ENCODE measurements around the gene B2M.

B2M gene

DNA sequence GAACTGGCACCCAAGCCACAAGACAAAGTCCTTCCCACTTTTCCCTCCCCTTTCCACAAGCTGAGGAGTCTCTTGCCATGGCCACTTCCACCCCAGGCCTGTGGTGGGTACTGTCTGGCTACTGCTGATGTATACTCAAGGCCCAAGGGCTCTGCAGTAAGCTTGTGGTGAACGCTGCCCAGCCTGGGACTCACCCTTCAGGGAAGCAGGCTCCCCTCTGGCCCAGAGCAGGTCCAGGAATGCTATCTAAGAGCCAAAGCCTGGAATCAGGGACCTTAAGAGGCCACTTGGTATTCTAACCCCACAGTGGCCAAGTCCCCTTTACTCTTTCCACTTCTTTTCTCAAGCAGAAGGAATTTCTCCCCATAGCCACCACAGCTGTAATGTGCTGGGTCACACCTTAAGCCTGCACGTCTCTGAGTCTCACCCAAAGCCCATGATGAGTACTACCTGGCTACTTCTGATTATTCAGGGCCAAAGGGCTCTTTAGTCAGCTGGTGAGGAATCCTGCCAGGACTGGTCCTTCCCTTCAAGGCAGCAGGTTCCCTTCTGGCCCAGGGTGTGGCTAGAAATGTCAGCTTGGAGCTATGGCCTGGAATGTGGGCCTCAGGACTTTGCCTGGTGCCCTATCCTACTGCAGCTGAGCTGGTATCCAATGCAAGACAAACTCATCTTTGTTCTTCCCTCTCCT, 4.2 kb upstream of the B2M start:
- no peak for ATAC-seq (ENCODE audit: insufficient read depth, low read depth)

DNA sequence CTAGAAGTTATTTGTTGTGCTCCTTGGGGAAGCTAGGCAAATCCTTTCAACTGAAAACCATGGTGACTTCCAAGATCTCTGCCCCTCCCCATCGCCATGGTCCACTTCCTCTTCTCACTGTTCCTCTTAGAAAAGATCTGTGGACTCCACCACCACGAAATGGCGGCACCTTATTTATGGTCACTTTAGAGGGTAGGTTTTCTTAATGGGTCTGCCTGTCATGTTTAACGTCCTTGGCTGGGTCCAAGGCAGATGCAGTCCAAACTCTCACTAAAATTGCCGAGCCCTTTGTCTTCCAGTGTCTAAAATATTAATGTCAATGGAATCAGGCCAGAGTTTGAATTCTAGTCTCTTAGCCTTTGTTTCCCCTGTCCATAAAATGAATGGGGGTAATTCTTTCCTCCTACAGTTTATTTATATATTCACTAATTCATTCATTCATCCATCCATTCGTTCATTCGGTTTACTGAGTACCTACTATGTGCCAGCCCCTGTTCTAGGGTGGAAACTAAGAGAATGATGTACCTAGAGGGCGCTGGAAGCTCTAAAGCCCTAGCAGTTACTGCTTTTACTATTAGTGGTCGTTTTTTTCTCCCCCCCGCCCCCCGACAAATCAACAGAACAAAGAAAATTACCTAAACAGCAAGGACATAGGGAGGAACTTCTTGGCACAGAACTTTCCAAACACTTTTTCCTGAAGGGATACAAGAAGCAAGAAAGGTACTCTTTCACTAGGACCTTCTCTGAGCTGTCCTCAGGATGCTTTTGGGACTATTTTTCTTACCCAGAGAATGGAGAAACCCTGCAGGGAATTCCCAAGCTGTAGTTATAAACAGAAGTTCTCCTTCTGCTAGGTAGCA, 851 bp upstream of the B2M start:
- Histone ChIP-seq H3K4me1 (ENCODE audit: insufficient read depth, low read length) (peaks cover 43% of the 10 kb centered on the region), H3K9ac (ENCODE audit: low read depth, low read length) (peak overlapping the region; percentile 94), H3K36me3 (ENCODE audit: insufficient read depth, low read length) (peaks cover 30% of the 10 kb centered on the region), H3K4me2 (ENCODE audit: insufficient read depth, low read length) (peak overlapping the region; percentile 61), H3K27me3 (ENCODE audit: insufficient read depth, low read length, poor library complexity) (no peaks in the 10 kb centered on the region), H2AFZ (ENCODE audit: low read depth, low read length) (peak overlapping the region; percentile 72), H4K20me1 (ENCODE audit: insufficient read depth, low read length) (peaks cover 36% of the 10 kb centered on the region), H3K79me2 (ENCODE audit: insufficient read depth, low read length) (peaks cover 56% of the 10 kb centered on the region), H3K4me3 (ENCODE audit: low read depth in 1 of 2, low read length in 2 of 2) (peak overlapping the region; percentile 45 to 78; a peak in 3 of 4 replicates), H3K27ac (ENCODE audit: low read length) (peak overlapping the region; percentile 96), H3K9me3 (ENCODE audit: insufficient read depth, low read length, severe bottlenecking) (no peaks in the 10 kb centered on the region)
- TF ChIP-seq EZH2 (IDR thresholded peaks at IDR 0.05; ENCODE audit: borderline replicate concordance, low read depth, low read length, severe bottlenecking) = no peak
- TF ChIP-seq, protein P1, sequence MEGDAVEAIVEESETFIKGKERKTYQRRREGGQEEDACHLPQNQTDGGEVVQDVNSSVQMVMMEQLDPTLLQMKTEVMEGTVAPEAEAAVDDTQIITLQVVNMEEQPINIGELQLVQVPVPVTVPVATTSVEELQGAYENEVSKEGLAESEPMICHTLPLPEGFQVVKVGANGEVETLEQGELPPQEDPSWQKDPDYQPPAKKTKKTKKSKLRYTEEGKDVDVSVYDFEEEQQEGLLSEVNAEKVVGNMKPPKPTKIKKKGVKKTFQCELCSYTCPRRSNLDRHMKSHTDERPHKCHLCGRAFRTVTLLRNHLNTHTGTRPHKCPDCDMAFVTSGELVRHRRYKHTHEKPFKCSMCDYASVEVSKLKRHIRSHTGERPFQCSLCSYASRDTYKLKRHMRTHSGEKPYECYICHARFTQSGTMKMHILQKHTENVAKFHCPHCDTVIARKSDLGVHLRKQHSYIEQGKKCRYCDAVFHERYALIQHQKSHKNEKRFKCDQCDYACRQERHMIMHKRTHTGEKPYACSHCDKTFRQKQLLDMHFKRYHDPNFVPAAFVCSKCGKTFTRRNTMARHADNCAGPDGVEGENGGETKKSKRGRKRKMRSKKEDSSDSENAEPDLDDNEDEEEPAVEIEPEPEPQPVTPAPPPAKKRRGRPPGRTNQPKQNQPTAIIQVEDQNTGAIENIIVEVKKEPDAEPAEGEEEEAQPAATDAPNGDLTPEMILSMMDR (IDR thresholded peaks at IDR 0.05; ENCODE audit: borderline replicate concordance, extremely low read depth, low read length, poor library complexity, severe bottlenecking) = peak; percentile 61
- DNase-seq = peak; percentile 42
- no peak for ATAC-seq (ENCODE audit: insufficient read depth, low read depth)

More for the DNA sequence above, 4.2 kb upstream of the B2M start:
- H3K4me3 ChIP-seq (ENCODE audit: low read depth in 1 of 2, low read length in 2 of 2) = no peak overlapping the region
- DNase-seq = no peak
- H3K27ac ChIP-seq (ENCODE audit: low read length) = no peak overlapping the region
- H2AFZ ChIP-seq (ENCODE audit: low read depth, low read length) = no peak overlapping the region
- H3K27me3 ChIP-seq (ENCODE audit: insufficient read depth, low read length, poor library complexity) = no peaks in the 10 kb centered on the region
- H3K4me1 ChIP-seq (ENCODE audit: insufficient read depth, low read length) = peaks cover 14% of the 10 kb centered on the region
- H3K36me3 ChIP-seq (ENCODE audit: insufficient read depth, low read length) = no peaks in the 10 kb centered on the region; the same call in 1 of the 2 replicates
- no peak overlapping the region for H3K9ac ChIP-seq (ENCODE audit: low read depth, low read length)
- H4K20me1 ChIP-seq (ENCODE audit: insufficient read depth, low read length) = peaks cover 2% of the 10 kb centered on the region; the same call in 1 of the 2 replicates
- H3K9me3 ChIP-seq (ENCODE audit: insufficient read depth, low read length, severe bottlenecking) = no peaks in the 10 kb centered on the region
- peaks cover 22% of the 10 kb centered on the region for H3K79me2 ChIP-seq (ENCODE audit: insufficient read depth, low read length)
- TF ChIP-seq, protein P1 (IDR thresholded peaks at IDR 0.05; ENCODE audit: borderline replicate concordance, extremely low read depth, low read length, poor library complexity, severe bottlenecking) = no peak
- TF ChIP-seq EZH2 (IDR thresholded peaks at IDR 0.05; ENCODE audit: borderline replicate concordance, low read depth, low read length, severe bottlenecking) = no peak
- H3K4me2 ChIP-seq (ENCODE audit: insufficient read depth, low read length) = no peak overlapping the region

DNA sequence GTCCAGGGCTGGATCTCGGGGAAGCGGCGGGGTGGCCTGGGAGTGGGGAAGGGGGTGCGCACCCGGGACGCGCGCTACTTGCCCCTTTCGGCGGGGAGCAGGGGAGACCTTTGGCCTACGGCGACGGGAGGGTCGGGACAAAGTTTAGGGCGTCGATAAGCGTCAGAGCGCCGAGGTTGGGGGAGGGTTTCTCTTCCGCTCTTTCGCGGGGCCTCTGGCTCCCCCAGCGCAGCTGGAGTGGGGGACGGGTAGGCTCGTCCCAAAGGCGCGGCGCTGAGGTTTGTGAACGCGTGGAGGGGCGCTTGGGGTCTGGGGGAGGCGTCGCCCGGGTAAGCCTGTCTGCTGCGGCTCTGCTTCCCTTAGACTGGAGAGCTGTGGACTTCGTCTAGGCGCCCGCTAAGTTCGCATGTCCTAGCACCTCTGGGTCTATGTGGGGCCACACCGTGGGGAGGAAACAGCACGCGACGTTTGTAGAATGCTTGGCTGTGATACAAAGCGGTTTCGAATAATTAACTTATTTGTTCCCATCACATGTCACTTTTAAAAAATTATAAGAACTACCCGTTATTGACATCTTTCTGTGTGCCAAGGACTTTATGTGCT, 527 bp downstream of the B2M start:
- peak; percentile 54 for ATAC-seq (ENCODE audit: insufficient read depth, low read depth)
- H3K79me2 ChIP-seq (ENCODE audit: insufficient read depth, low read length) = peaks cover 67% of the 10 kb centered on the region
- no peak for TF ChIP-seq EZH2 (IDR thresholded peaks at IDR 0.05; ENCODE audit: borderline replicate concordance, low read depth, low read length, severe bottlenecking)
- TF ChIP-seq, protein P1 (IDR thresholded peaks at IDR 0.05; ENCODE audit: borderline replicate concordance, extremely low read depth, low read length, poor library complexity, severe bottlenecking) = peak; percentile 9
- no peaks in the 10 kb centered on the region for H3K9me3 ChIP-seq (ENCODE audit: insufficient read depth, low read length, severe bottlenecking)
- H4K20me1 ChIP-seq (ENCODE audit: insufficient read depth, low read length) = peaks cover 48% of the 10 kb centered on the region
- H3K27me3 ChIP-seq (ENCODE audit: insufficient read depth, low read length, poor library complexity) = no peaks in the 10 kb centered on the region
- H3K27ac ChIP-seq (ENCODE audit: low read length) = peak overlapping the region; percentile 98
- H3K9ac ChIP-seq (ENCODE audit: low read depth, low read length) = peak overlapping the region; percentile 94
- DNase-seq = peak; percentile 74
- peaks cover 43% of the 10 kb centered on the region for H3K36me3 ChIP-seq (ENCODE audit: insufficient read depth, low read length)
- peak overlapping the region; percentile 78 to 90 for H3K4me3 ChIP-seq (ENCODE audit: low read depth in 1 of 2, low read length in 2 of 2)
- peaks cover 54% of the 10 kb centered on the region for H3K4me1 ChIP-seq (ENCODE audit: insufficient read depth, low read length)
- H2AFZ ChIP-seq (ENCODE audit: low read depth, low read length) = peak overlapping the region; percentile 52; the same call in 1 of the 2 replicates
- peak overlapping the region; percentile 76 for H3K4me2 ChIP-seq (ENCODE audit: insufficient read depth, low read length)

Measured in DND-41 (cell line).